K562 (cell line): ENCODE data around the gene MBD4. TPM values are rescaled to one million over a fixed set of nuclear protein-coding genes. Genes with fewer than 3 reads are reported as not detected.

ENCODE experiments used
- ATAC-seq: fragments of 200-7000 bp; cut with Tn5 transposase; 3 replicates; pipeline ENCODE4 v1.9.1; 2020; ENCODE audit warnings: moderate library complexity
- BruUV-seq: library from RNA; stranded (reverse); fragments of 400-500 nt; replicated peaks from 2 replicates; lab custom pipeline; 2021; lab: Mats Ljungman, UMichigan
- CTCF ChIA-PET: fragments of 300-600 bp; formaldehyde crosslinking; extraction: SDS; loops from one replicate; lab custom pipeline; 2021; ENCODE audit warnings: low intra/inter-chr PET ratio; lab: Yijun Ruan, JAX
- POLR2A ChIA-PET: fragments of 300-600, 350-650 bp; sonication (Branson Sonifier 250); formaldehyde crosslinking; extraction: SDS; loops from one replicate; lab custom pipeline; 2021; ENCODE audit warnings: antibody characterized with exemption, inconsistent platforms; lab: Yijun Ruan, JAX
- DNase-seq, 4 experiments: peaks; one replicate each; pipeline versions ENCODE4 v3.0.0 to v3.0.0-alpha.2; 2011 to 2018; ENCODE audit warnings: low spot score in 3 of 4, mixed read lengths in 3 of 4; ENCODE audit errors: extremely low read depth in 1 of 4
- FAIRE-seq: peaks from 2 replicates; lab custom pipeline; 2011; peaks lifted over from hg19 to GRCh38; lab: Jason Lieb, UNC
- H2AFZ ChIP-seq: 2 replicates; pipeline ENCODE4 v1.6.0; 2011; ENCODE audit warnings: low read depth, low read length, control low read depth, inconsistent platforms
- H3K27ac ChIP-seq: fragments of 200-600 bp; 3 replicates; pipeline ENCODE4 v1.8.0; 2011; ENCODE audit warnings: low read depth, mild to moderate bottlenecking, control low read depth, inconsistent platforms, low read length, moderate library complexity, mixed read lengths; ENCODE audit errors: extremely low read depth
- H3K27me3 ChIP-seq, 2 experiments: fragments of 300-600 bp in 1 of 2; 2 replicates in 1 of 2; 3 replicates in 1 of 2; pipeline versions ENCODE4 v1.6.0 to v1.8.0; 2011; ENCODE audit warnings: inconsistent platforms in 2 of 2, low read length in 2 of 2, mild to moderate bottlenecking in 1 of 2, mixed read lengths in 1 of 2, moderate library complexity in 1 of 2; ENCODE audit not compliant: control insufficient read depth in 2 of 2, insufficient read depth in 2 of 2
- H3K36me3 ChIP-seq: fragments of 300-600 bp; 3 replicates; pipeline ENCODE4 v1.8.0; 2011; ENCODE audit warnings: mild to moderate bottlenecking, low read length, inconsistent platforms; ENCODE audit not compliant: control insufficient read depth, insufficient read depth
- H3K4me1 ChIP-seq, 2 experiments: fragments of 200-600 bp in 1 of 2; replicated peaks in 1 of 2; 2 replicates in 1 of 2; 3 replicates in 1 of 2; pipeline versions ENCODE4 v1.5.1 to v1.8.0; 2011; ENCODE audit warnings: inconsistent platforms in 2 of 2, low read length in 2 of 2, mild to moderate bottlenecking in 1 of 2, mixed read lengths in 1 of 2, moderate library complexity in 1 of 2; ENCODE audit not compliant: control insufficient read depth in 2 of 2, insufficient read depth in 2 of 2
- H3K4me2 ChIP-seq: 2 replicates; pipeline ENCODE4 v1.6.1; 2011; ENCODE audit warnings: low read length, control low read depth, inconsistent platforms, mixed read lengths; ENCODE audit not compliant: insufficient read depth
- H3K4me3 ChIP-seq: fragments of 200-600 bp; sonication (generic), shearing (Covaris generic); 2 replicates; pipeline ENCODE4 v1.5.1; 2016; ENCODE audit warnings: control low read depth, inconsistent platforms
- H3K79me2 ChIP-seq: fragments of 200-600 bp; 3 replicates; pipeline ENCODE4 v1.8.0; 2011; ENCODE audit warnings: low read length, inconsistent platforms; ENCODE audit not compliant: control insufficient read depth, insufficient read depth
- H3K9ac ChIP-seq, 2 experiments: 2 replicates each; pipeline versions ENCODE4 v1.6.0 to v1.6.1; 2011; ENCODE audit warnings: low read depth in 2 of 2, low read length in 2 of 2, control low read depth in 1 of 2, inconsistent platforms in 1 of 2, mild to moderate bottlenecking in 1 of 2, mixed read lengths in 1 of 2; ENCODE audit not compliant: insufficient read depth in 1 of 2
- H3K9me1 ChIP-seq: one replicate; pipeline ENCODE4 v1.6.0; 2011; ENCODE audit warnings: inconsistent platforms, mild to moderate bottlenecking, low read length, moderate library complexity; ENCODE audit not compliant: control insufficient read depth, insufficient read depth
- H3K9me3 ChIP-seq: replicated peaks from 2 replicates; pipeline ENCODE4 v1.5.1; 2011; ENCODE audit warnings: low read depth, low read length, inconsistent platforms; ENCODE audit not compliant: control insufficient read depth, insufficient read depth
- H4K20me1 ChIP-seq: replicated peaks from 2 replicates; pipeline ENCODE4 v1.6.1; 2011; ENCODE audit warnings: low read length, inconsistent platforms, mixed read lengths; ENCODE audit not compliant: control insufficient read depth, insufficient read depth
- BACH1 ChIP-seq: fragments of 200-800 bp; sonication (Bioruptor generic); IDR thresholded peaks from 2 replicates; pipeline ENCODE4 v1.6.1; 2016; ENCODE audit warnings: missing genetic modification characterization, missing compliant biosample characterization
- CHD1 ChIP-seq: fragments of 200-600 bp; sonication (generic); IDR thresholded peaks from one replicate; pipeline ENCODE4 v1.6.1; 2012; ENCODE audit warnings: mild to moderate bottlenecking, moderate library complexity, low read length, inconsistent platforms
- CHD7 ChIP-seq: fragments of 200-600 bp; sonication (generic); IDR thresholded peaks from one replicate; pipeline ENCODE4 v1.6.1; 2012; ENCODE audit warnings: mild to moderate bottlenecking, low read depth, low read length, inconsistent platforms
- JUND ChIP-seq, 2 experiments: IDR thresholded peaks; 2 replicates in 1 of 2; 3 replicates in 1 of 2; pipeline ENCODE4 v1.6.1; 2011; ENCODE audit warnings: borderline replicate concordance in 2 of 2, low read depth in 2 of 2, low read length in 2 of 2, improper control_type of control experiment in 1 of 2, missing biosample characterization in 1 of 2, missing genetic modification characterization in 1 of 2, missing genetic modification reagents in 1 of 2
- NCOA1 ChIP-seq: fragments of 450-650 bp; IDR thresholded peaks from 2 replicates; pipeline ENCODE4 v1.6.1; 2016; ENCODE audit warnings: low read depth
- ZNF57 ChIP-seq: fragments of 450-650 bp; formaldehyde crosslinking; IDR thresholded peaks from 2 replicates; pipeline ENCODE4 v1.4.0; 2020; ENCODE audit warnings: mild to moderate bottlenecking, moderate library complexity
- in situ Hi-C: fragments of 300-500 bp; cut with MboI; formaldehyde crosslinking; loops from 4 replicates; pipeline ENCODE4 v1.15.0; 2018; ENCODE audit warnings: inconsistent platforms, mixed read lengths
- intact Hi-C: fragments of 100-400 bp; cut with micrococcal nuclease; formaldehyde crosslinking; loops from 2 replicates; pipeline ENCODE4 v1.14.2; 2022
- polyA plus RNA-seq, 8 experiments: library from polyadenylated mRNA; depleted of rRNA in 4 of 8; stranded (reverse) in 5 of 8; unstranded in 3 of 8; fragments of >200 nt; fragmentation: Nextera tagmentation in 2 of 8; fragmentation: Illumina TruSeq in 1 of 8; extraction: Ambion mirVana in 2 of 8; extraction: Trizol in 1 of 8; gene quantifications; 2 replicates each; pipeline versions ENCODE4 v1.2.1 to v1.2.3, GENCODE V29; 2011 to 2014; ENCODE audit warnings: inconsistent platforms in 1 of 8, missing spikeins in 1 of 8
- total RNA-seq, 7 experiments: library from RNA; depleted of rRNA in 6 of 7; stranded (reverse); fragments of >200 nt in 6 of 7; fragmentation: Illumina TruSeq in 2 of 7; extraction: Trizol in 2 of 7; gene quantifications; 2 replicates each; pipeline versions ENCODE4 v1.2.1 to v1.2.3, GENCODE V29; 2011 to 2021; ENCODE audit warnings: low replicate concordance in 1 of 7
- TF ChIP-seq, protein P1 (sequence below): fragments of 450-650 bp; IDR thresholded peaks from 2 replicates; pipeline ENCODE4 v1.6.1; 2016

Gene MBD4
- total and polyA plus RNA-seq, 9 of the 15 experiments (the other 6 are each of a cell fraction or from before 2014, with no cell fraction given), result 13.3 to 63.9 (median 39.0) TPM

DNA sequence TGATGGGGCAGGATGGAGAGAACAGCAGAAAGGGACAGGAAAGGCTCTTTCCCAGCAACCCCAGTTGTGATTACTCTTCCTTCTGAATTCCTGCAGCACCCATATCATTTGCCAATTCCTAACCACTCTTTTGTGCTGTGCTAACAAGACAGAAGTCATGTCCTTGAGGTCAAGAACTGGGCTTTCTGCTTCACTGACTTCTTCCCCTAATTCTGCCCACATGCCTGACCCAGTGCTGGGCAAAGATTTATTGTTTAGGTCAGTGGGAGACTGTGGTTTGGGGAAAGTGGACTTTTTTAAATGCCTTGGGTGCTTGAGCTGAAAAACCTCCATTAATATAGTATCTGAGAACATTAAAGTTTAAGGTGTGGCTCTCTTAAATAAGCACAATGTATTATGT is 7.1 kb downstream of the MBD4 start:
- ChIA-PET CTCF (no interaction called here), POLR2A (no interaction called here)
- H3K27me3 ChIP-seq, result no peaks in the 10 kb centered on the region
- no peaks in the 10 kb centered on the region for H3K9me3 ChIP-seq
- H3K4me2 ChIP-seq, result no peak overlapping the region
- H3K9ac ChIP-seq, result no peak overlapping the region
- peaks cover 14 to 25% of the 10 kb centered on the region in 2 experiments; a peak in 4 of 5 replicates for H3K4me1 ChIP-seq
- no peak for FAIRE-seq
- BruUV-seq, result no TSS peak
- no peak for DNase-seq
- H3K36me3 ChIP-seq, result peaks cover 84% of the 10 kb centered on the region
- H3K27ac ChIP-seq, result no peak overlapping the region
- H3K4me3 ChIP-seq, result no peak overlapping the region
- no peak for ATAC-seq
- in situ Hi-C loops (no loop called here), intact Hi-C loops (no loop called here)
- peaks cover 40% of the 10 kb centered on the region for H3K79me2 ChIP-seq
- H3K9me1 ChIP-seq, result no peaks in the 10 kb centered on the region
- no peak overlapping the region for H2AFZ ChIP-seq
- no peaks in the 10 kb centered on the region for H4K20me1 ChIP-seq
- TF ChIP-seq NCOA1 (no peak), CHD7 (no peak), ZNF57 (CRISPR knock-in tag) (no peak), BACH1 (no peak), CHD1 (no peak), JUND (IDR thresholded peaks at IDR 0.05; ENCODE audit: borderline replicate concordance, low read depth, low read length) (no peak), JUND (tag; IDR thresholded peaks at IDR 0.05; ENCODE audit: borderline replicate concordance, low read depth, low read length) (no peak)
- TF ChIP-seq, protein P1, sequence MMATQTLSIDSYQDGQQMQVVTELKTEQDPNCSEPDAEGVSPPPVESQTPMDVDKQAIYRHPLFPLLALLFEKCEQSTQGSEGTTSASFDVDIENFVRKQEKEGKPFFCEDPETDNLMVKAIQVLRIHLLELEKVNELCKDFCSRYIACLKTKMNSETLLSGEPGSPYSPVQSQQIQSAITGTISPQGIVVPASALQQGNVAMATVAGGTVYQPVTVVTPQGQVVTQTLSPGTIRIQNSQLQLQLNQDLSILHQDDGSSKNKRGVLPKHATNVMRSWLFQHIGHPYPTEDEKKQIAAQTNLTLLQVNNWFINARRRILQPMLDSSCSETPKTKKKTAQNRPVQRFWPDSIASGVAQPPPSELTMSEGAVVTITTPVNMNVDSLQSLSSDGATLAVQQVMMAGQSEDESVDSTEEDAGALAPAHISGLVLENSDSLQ, result no peak
